GM21360 (cell line): ENCODE measurements around the gene COL2A1.
"Not testable (repeated sequence)": the region's sequence is repeated elsewhere in the genome, so short reads cannot be mapped to it uniquely, and the experiment has no call there.

Source experiments
- ATAC-seq: cut with Tn5 transposase; IDR thresholded peaks from one replicate; pipeline ENCODE4 v1.9.1; 2021; ENCODE audit warnings: mild to moderate bottlenecking, moderate library complexity; ENCODE audit not compliant: unreplicated experiment

COL2A1 gene

GRCh38 chr12:47978598-47978873, 25.7 kb downstream of the COL2A1 start:
- no peak for ATAC-seq

DNA sequence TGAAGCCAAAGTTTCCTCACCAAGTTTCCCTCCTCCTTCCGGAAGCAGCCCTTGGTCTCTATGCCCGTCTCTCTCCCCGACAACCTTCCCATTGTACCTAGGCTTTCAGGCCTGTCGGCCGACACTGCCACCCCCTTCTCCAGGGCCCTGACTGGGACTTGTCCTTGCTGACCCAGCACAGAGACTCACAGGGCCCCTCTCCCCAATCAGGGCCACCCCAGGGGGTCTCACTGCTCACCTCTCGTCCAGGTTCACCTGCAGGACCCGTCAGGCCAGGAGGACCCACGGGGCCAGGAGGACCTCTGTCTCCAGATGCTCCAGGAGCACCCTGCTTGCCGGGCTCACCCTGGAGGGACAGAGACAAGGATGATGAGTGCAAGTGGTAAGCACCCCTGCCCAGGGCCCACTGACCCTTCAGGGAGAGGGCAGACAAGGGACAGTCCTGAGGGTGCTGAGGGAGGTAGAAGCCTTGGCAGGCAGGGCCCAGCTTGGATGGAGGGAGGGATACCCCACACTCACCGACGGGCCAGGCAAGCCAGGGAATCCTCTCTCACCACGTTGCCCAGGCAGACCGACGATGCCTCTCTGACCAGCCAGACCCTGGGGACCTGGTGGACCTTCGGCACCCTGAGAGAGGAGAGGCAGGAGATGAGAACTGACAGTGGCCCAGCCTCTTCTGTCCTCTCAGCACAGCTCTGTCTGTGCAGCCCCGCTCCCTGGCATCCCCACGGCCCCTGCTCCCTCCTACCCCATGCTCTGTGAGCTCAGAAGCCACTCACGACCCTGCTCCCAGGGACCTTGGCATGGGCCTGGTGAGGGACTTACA, 26.3 kb downstream of the COL2A1 start:
- no peak for ATAC-seq

- ATAC-seq, result no peak
Measured at GRCh38 chr12:47977046-47977771, 27.1 kb downstream of the COL2A1 start.

GRCh38 chr12:47975816-47976215, 28.5 kb downstream of the COL2A1 start:
- no peak for ATAC-seq

- no peak for ATAC-seq
Measured at GRCh38 chr12:47975036-47975620, 29.1 kb downstream of the COL2A1 start.

DNA sequence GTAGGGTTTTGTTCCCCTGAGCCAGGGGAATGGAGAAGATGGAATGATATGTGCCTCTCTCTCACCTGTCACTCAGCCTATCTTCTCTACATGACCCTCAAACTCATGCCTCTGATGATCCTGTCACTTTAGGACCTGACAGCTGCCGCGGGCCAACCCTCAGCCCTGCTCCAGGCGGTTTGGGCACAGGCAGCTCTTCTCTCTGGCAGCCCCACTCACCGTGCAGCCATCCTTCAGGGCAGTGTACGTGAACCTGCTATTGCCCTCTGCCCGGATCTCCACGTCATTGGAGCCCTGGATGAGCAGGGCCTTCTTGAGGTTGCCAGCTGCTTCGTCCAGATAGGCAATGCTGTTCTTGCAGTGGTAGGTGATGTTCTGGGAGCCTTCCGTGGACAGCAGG, 30.4 kb downstream of the COL2A1 start:
- no peak for ATAC-seq

GRCh38 chr12:47972895-47973294, 31.4 kb downstream of the COL2A1 start:
- no peak for ATAC-seq

DNA sequence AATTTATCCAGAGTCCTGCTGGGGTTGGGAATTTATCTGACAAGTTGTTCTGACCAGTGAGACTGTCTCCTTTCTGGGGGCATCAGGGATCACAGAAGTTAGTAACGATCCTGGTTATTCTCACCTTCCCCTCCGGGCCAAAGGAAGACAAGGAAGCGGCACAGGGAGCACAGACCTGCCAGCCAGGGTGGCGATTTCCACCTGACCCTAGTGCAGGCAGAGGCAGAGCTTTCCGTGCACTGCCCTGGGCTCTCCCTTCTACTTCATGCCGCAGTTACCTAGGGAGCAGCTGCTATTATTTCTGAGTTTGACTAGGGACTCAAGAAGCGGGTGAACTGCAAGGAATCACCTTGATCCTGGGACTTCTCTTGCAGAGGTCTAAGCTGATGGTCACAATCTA, 33.4 kb downstream of the COL2A1 start:
- ATAC-seq, result no peak

DNA sequence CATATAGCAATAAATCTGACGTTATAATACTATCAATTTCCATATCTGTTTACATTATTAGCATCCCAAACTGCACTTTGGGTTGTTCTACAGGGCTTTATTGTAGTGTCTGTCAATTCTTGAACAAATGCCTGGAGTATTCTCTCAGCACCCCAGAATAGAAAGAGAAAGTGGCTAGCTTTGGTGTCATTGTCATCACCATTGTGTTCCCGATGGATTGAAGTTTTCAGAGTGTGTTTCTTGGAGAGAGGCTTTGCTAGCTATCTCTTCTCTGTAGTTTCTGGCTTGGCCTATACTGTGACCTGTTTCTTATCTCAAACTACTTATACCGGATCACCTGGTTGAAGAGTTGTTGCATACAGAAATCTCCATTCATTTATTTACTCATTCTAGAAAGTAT, 34.4 kb downstream of the COL2A1 start:
- ATAC-seq, result no peak

- no peak for ATAC-seq
Measured at GRCh38 chr12:47967461-47968321, 36.6 kb downstream of the COL2A1 start.

GRCh38 chr12:47965581-47965980, 38.7 kb downstream of the COL2A1 start:
- ATAC-seq, result no peak

- peak; percentile 20 for ATAC-seq
Measured at GRCh38 chr12:47964106-47964728, 40.1 kb downstream of the COL2A1 start.

GRCh38 chr12:47963340-47964040, 40.8 kb downstream of the COL2A1 start, which contains the start of gene TMEM106C:
TSS of gene TMEM106C (plus strand) at chr12:47963596. CDS start at chr12:47964237, 641 bp downstream.
- peak; percentile 90 for ATAC-seq

DNA sequence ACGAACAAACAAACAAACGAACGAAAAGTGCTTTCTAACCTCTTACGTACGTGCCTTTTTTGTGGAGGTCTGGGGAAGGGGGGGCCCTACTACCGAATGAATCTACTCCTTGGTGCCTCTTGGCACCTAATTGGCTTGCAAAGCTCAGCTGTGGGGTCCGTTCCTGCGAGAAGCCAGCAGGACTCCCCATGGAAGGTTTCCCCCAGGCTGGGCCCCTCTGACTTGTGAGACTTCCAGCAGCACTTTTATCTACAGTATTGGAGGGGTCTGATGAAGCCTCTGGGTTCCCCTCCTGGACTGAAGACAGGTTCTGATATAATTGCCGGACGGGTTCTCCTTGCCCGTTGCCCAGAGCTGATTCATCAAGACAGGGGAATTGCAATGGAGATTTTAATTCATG, 42.1 kb downstream of the COL2A1 start:
- no peak for ATAC-seq

DNA sequence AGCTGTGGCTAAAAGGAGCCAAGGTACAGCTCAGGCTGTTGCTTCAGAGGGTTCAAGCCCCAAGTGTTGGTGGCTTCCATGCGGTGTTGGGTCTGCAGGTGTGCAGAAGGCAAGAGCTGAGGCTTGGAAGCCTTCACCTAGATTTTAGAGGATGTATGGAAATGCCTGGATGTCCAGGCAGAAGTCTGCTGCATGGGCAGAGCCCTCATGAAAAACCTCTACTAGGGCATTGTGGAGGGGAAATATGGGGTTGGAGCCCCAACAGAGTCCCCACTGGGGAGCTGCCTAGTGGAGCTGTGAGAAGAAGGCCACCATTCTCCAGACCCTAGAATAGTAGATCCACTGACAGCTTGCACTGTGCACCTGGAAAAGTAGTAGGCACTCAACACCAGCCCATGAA, 46.6 kb downstream of the COL2A1 start:
- ATAC-seq, result not testable (repeated sequence)

GRCh38 chr12:47955059-47955458, 49.2 kb downstream of the COL2A1 start:
- ATAC-seq, result no peak

- ATAC-seq, result no peak
Measured at GRCh38 chr12:47954467-47955045, 49.7 kb downstream of the COL2A1 start.

GRCh38 chr12:47954058-47954457, 50.2 kb downstream of the COL2A1 start:
- ATAC-seq, result no peak

DNA sequence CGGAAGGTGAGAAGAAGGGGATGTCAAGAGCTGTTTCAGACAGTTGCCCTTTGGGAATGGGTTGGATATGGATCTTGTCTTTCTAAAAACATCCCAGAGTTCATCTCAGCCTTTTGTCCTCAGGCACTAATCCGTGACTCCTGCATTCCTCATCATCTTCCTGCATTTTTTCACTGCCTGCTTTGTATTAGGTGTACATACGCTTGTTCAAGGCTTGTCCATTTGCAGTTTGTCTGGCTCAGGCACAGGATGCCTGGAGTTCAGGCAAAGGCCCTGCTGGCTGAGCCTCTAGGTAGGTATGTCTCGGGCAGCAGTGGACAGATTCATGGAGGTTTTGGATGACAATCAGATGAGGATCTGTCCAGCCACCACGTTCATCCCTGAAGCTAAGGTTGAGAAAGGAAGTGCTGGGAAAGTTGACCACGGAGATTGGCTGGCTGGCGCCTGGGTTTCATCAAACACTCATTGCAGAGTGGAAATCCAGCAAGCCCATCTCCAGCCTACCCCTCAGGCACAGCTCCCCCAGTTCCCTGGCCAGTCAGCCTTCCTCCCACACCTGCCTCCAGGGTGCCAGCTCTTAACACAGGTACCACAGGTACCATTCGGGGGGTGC, 53.3 kb downstream of the COL2A1 start:
- ATAC-seq, result no peak
